OCI-LY3 (cell line): Measurements from ENCODE around the gene ACACA.

Source experiments
- EZH2phosphoT487 ChIP-seq: fragments of 200-600 bp; shearing (Covaris generic); IDR thresholded peaks from 2 replicates; pipeline ENCODE4 v1.6.1; 2018; ENCODE audit warnings: antibody characterized with exemption, mixed run types, low read depth
- TF ChIP-seq, protein P1 (sequence below): fragments of 200-600, 300-600 bp; sonication (generic); IDR thresholded peaks from 2 replicates; pipeline ENCODE4 v1.5.1; 2014; ENCODE audit warnings: antibody characterized with exemption, low read length, low read depth

DNA sequence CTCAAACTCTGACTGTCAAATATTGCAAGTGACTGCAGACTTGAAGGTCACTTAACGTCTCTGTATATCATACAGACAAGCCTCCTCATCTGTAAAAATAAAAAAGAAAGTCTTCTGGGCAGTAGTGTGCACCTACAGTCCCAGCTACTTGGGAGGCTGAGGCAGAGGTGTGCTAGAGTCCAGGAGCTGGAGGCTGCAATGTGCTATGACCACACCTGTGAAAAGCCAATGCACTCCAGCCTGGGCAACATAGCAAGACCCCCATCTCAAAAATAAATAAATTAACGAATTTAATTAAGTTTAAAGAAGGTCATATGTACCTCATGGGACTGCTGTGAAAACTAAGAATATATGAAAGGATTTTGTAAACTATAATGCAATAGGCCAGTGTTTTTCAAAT lies 65.8 kb downstream of the ACACA start:
- TF ChIP-seq, protein P1, sequence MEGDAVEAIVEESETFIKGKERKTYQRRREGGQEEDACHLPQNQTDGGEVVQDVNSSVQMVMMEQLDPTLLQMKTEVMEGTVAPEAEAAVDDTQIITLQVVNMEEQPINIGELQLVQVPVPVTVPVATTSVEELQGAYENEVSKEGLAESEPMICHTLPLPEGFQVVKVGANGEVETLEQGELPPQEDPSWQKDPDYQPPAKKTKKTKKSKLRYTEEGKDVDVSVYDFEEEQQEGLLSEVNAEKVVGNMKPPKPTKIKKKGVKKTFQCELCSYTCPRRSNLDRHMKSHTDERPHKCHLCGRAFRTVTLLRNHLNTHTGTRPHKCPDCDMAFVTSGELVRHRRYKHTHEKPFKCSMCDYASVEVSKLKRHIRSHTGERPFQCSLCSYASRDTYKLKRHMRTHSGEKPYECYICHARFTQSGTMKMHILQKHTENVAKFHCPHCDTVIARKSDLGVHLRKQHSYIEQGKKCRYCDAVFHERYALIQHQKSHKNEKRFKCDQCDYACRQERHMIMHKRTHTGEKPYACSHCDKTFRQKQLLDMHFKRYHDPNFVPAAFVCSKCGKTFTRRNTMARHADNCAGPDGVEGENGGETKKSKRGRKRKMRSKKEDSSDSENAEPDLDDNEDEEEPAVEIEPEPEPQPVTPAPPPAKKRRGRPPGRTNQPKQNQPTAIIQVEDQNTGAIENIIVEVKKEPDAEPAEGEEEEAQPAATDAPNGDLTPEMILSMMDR: no peak
- TF ChIP-seq EZH2phosphoT487: no peak
